Esophagus muscularis mucosa (tissue), 4 donors: ENCODE results near the gene ATP5F1E. TPM values are rescaled to one million over a fixed set of nuclear protein-coding genes. Genes with fewer than 3 reads are reported as not detected.
"Not testable (repeated sequence)": the region's sequence is repeated elsewhere in the genome, so short reads cannot be mapped to it uniquely, and the experiment has no call there.

ENCODE experiments used
- DNase-seq: peaks from one replicate; pipeline ENCODE4 v3.0.0-alpha.2; 2017; ENCODE audit errors: extremely low spot score
- H3K27ac ChIP-seq, 4 donors: fragments of 200-600 bp; sonication (generic); replicated peaks in 1 of 4; 1 replicate in 3 of 4; 2 replicates in 1 of 4; pipeline ENCODE4 v1.5.1; 2016 to 2019; ENCODE audit warnings: mild to moderate bottlenecking in 1 of 4
- H3K27me3 ChIP-seq, 4 donors: fragments of 200-600 bp; sonication (generic); one replicate each; pipeline versions ENCODE4 v1.5.1 to v1.6.0; 2016 to 2019
- H3K36me3 ChIP-seq, 4 donors: fragments of 200-600 bp; sonication (generic); one replicate each; pipeline ENCODE4 v1.5.1; 2016 to 2019
- H3K4me1 ChIP-seq, 4 donors: fragments of 200-600 bp; sonication (generic); one replicate each; pipeline ENCODE4 v1.5.1; 2016 to 2019
- H3K4me3 ChIP-seq, 4 donors: fragments of 200-600 bp; sonication (generic); 1 replicate in 2 of 4; 2 replicates in 2 of 4; pipeline ENCODE4 v1.5.1; 2016 to 2019; ENCODE audit warnings: mild to moderate bottlenecking in 4 of 4, moderate library complexity in 1 of 4
- H3K9me3 ChIP-seq, 4 donors: fragments of 200-600 bp; sonication (generic); 1 replicate in 3 of 4; 2 replicates in 1 of 4; pipeline ENCODE4 v1.5.1; 2016 to 2019
- CTCF ChIP-seq, 3 experiments: fragments of 200-600 bp in 2 of 3; fragments of 450-650 bp in 1 of 3; sonication (generic) in 2 of 3; IDR thresholded peaks; one replicate each; pipeline ENCODE4 v1.5.1; 2017 to 2019; ENCODE audit warnings: antibody characterized with exemption in 3 of 3, mild to moderate bottlenecking in 2 of 3, moderate library complexity in 1 of 3
- EP300 ChIP-seq: sonication (generic); formaldehyde crosslinking; IDR thresholded peaks from one replicate; pipeline ENCODE4 v1.6.1; 2017; ENCODE audit warnings: antibody characterized with exemption
- POLR2A ChIP-seq: fragments of 450-650 bp; IDR thresholded peaks from one replicate; pipeline ENCODE4 v1.6.1; 2017; ENCODE audit warnings: antibody characterized with exemption, moderate library complexity, mild to moderate bottlenecking, low read depth
- POLR2AphosphoS5 ChIP-seq, 2 donors: sonication (generic); formaldehyde crosslinking; IDR thresholded peaks; one replicate each; pipeline ENCODE4 v1.6.1; 2017; ENCODE audit warnings: antibody characterized with exemption in 2 of 2
- WGBS: methylation state at CpG from one replicate; pipeline ENCODE4 v1.1.5; 2018; 5-methylcytosine and 5-hydroxymethylcytosine counted together
- intact Hi-C: fragments of 100-400 bp; cut with DNase I; formaldehyde crosslinking; loops from one replicate; pipeline ENCODE4 v1.15.1; 2023
- total RNA-seq, 4 donors: library from RNA; depleted of rRNA; stranded (reverse); fragments of >200 nt; gene quantifications; one replicate each; pipeline versions ENCODE4 v1.1.0 to v1.2.1, GENCODE V29; 2016

Gene ATP5F1E
- total RNA-seq, 4 donors from 2014 or later = 30.8 to 44.0 (median 37.2) TPM

- no peaks in the 10 kb centered on the region for H3K27me3 ChIP-seq
- H3K4me3 ChIP-seq = no peak overlapping the region
- H3K27ac ChIP-seq = no peak overlapping the region
- H3K9me3 ChIP-seq = no peaks in the 10 kb centered on the region
- DNase-seq = no peak
- no peak for TF ChIP-seq POLR2A
- intact Hi-C loops = no loop called here
- 76% methylated on average over 13 of the region's 13 CpGs for WGBS
- peaks cover 0 to 3% (median 0%) of the 10 kb centered on the region in 4 donors for H3K36me3 ChIP-seq
- peaks cover 10 to 30% (median 17%) of the 10 kb centered on the region in 4 donors for H3K4me1 ChIP-seq
Measured at GRCh38 chr20:59013959-59014608, 18.1 kb downstream of the ATP5F1E start.

GRCh38 chr20:59013031-59013951 is 18.8 kb downstream of the ATP5F1E start:
- Histone ChIP-seq H3K4me3 (no peak overlapping the region), H3K36me3 (peaks cover 0 to 3% (median 0%) of the 10 kb centered on the region in 4 donors), H3K4me1 (peaks cover 10 to 30% (median 17%) of the 10 kb centered on the region in 4 donors), H3K9me3 (no peaks in the 10 kb centered on the region), H3K27me3 (no peaks in the 10 kb centered on the region), H3K27ac (no peak overlapping the region)
- no peak for DNase-seq
- intact Hi-C loops = no loop called here
- 86% methylated on average over 17 of the region's 17 CpGs for WGBS
- TF ChIP-seq POLR2AphosphoS5 (IDR thresholded peaks at IDR 0.05) = no peak
- no peak for TF ChIP-seq POLR2A
- TF ChIP-seq CTCF (IDR thresholded peaks at IDR 0.05) = no peak
- TF ChIP-seq EP300 = no peak

GRCh38 chr20:59011874-59012157 is 20.3 kb downstream of the ATP5F1E start:
- DNase-seq, intact Hi-C loops, H3K9me3 ChIP-seq, H3K27me3 ChIP-seq, H3K36me3 ChIP-seq, H3K4me3 ChIP-seq: not testable (repeated sequence)
- Histone ChIP-seq H3K27ac (peak overlapping the region in 2 of 4 donors; percentile 42 to 47), H3K4me1 (peaks cover 18 to 31% (median 25%) of the 10 kb centered on the region in 4 donors)
- WGBS = 93% methylated on average over 3 of the region's 3 CpGs

- H3K4me3 ChIP-seq = peak overlapping the region in 1 of 4 donors; percentile 11
Measured at GRCh38 chr20:59010995-59011873, 20.9 kb downstream of the ATP5F1E start.

More at GRCh38 chr20:59010995-59011873, 20.9 kb downstream of the ATP5F1E start:
- DNase-seq = no peak
- 75% methylated on average over 17 of the region's 17 CpGs for WGBS
- TF ChIP-seq POLR2AphosphoS5 (IDR thresholded peaks at IDR 0.05) (no peak), CTCF (IDR thresholded peaks at IDR 0.05) (no peak), POLR2A (no peak), EP300 (no peak)
- Histone ChIP-seq H3K27me3 (no peaks in the 10 kb centered on the region), H3K4me1 (peaks cover 22 to 35% (median 26%) of the 10 kb centered on the region in 4 donors), H3K9me3 (no peaks in the 10 kb centered on the region), H3K27ac (peak overlapping the region in 3 of 4 donors; percentile 32 to 47 (median 42)), H3K36me3 (peaks cover 0 to 3% (median 0%) of the 10 kb centered on the region in 4 donors)
- intact Hi-C loops = no loop called here
